ENCODE measurements around the gene RAB14.
A peak's percentile ranks its signal among the peaks of the same experiment; 100 is the strongest.

The RAB14 gene

DNA sequence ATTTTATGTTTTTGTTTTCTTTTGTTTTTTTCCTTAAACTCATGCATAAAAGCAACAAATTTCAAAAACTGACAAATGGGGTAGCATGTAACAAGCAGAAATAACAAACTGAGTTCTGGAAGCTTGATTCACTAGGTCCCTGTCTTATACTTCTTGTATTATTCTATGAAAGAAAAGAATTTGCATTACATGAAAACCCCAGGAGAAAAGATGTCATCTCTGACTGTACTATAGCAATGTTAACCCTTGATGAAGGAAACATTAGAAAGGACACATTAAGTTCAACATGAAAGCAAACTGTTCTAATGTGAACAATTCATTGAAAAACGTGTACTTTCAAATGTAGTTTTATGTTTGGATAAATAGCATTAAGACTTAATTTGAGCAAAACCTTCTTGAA, 9.2 kb downstream of the RAB14 start:
- no peaks in the 10 kb centered on the region for H3K9me2 ChIP-seq (replicated peaks; ENCODE audit: control insufficient read depth, low read length)
- H4K20me1 ChIP-seq (ENCODE audit: control insufficient read depth, insufficient read depth, low read depth, low read length): peaks cover 24% of the 10 kb centered on the region; the same call in 1 of the 2 replicates
- peaks cover 99% of the 10 kb centered on the region for H3K79me2 ChIP-seq (ENCODE audit: control insufficient read depth, low read length)
- peak overlapping the region; percentile 19; the same call in 1 of the 2 replicates for H3K4me2 ChIP-seq (ENCODE audit: low read length)
- H3K9me3 ChIP-seq (ENCODE audit: control insufficient read depth, insufficient read depth, low read length): no peaks in the 10 kb centered on the region
- no peak overlapping the region for H3K27ac ChIP-seq (ENCODE audit: low read depth, low read length)
- peaks cover 5% of the 10 kb centered on the region for H3F3A ChIP-seq (ENCODE audit: control insufficient read depth, insufficient read depth)
- H3K4me3 ChIP-seq (ENCODE audit: low read length): no peak overlapping the region
- no peak for TF ChIP-seq EZH2phosphoT487 (IDR thresholded peaks at IDR 0.05; ENCODE audit: borderline replicate concordance, low read length)
- TF ChIP-seq, protein P1, sequence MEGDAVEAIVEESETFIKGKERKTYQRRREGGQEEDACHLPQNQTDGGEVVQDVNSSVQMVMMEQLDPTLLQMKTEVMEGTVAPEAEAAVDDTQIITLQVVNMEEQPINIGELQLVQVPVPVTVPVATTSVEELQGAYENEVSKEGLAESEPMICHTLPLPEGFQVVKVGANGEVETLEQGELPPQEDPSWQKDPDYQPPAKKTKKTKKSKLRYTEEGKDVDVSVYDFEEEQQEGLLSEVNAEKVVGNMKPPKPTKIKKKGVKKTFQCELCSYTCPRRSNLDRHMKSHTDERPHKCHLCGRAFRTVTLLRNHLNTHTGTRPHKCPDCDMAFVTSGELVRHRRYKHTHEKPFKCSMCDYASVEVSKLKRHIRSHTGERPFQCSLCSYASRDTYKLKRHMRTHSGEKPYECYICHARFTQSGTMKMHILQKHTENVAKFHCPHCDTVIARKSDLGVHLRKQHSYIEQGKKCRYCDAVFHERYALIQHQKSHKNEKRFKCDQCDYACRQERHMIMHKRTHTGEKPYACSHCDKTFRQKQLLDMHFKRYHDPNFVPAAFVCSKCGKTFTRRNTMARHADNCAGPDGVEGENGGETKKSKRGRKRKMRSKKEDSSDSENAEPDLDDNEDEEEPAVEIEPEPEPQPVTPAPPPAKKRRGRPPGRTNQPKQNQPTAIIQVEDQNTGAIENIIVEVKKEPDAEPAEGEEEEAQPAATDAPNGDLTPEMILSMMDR (IDR thresholded peaks at IDR 0.05; ENCODE audit: low read depth, low read length, poor library complexity, severe bottlenecking): no peak
- H3K27me3 ChIP-seq (ENCODE audit: control insufficient read depth, low read length): no peaks in the 10 kb centered on the region
- H3K36me3 ChIP-seq (ENCODE audit: control insufficient read depth, low read length): peaks cover 52% of the 10 kb centered on the region
- peaks cover 93% of the 10 kb centered on the region for H3K4me1 ChIP-seq (ENCODE audit: control insufficient read depth, low read length)

DNA sequence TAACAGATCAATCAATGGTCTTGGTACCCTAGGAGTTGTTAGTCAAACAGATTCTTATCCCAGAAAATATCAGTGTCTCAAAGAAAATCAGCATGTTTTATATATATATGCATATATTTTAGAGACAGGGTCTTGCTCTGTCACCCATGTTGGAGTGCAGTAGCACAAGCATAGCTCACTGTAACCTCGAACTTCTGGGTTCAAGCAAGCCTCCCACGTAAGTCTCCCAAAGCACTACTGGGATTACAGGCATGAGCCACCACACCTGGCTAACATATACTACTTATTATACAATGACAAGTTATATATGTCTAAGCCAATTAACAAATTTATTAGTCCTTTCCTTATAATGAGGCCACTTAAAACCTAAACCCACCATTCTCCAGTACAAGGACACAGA, 10.4 kb downstream of the RAB14 start:
- no peak for TF ChIP-seq EZH2phosphoT487 (IDR thresholded peaks at IDR 0.05; ENCODE audit: borderline replicate concordance, low read length)
- TF ChIP-seq, protein P1 (IDR thresholded peaks at IDR 0.05; ENCODE audit: low read depth, low read length, poor library complexity, severe bottlenecking): no peak
- Histone ChIP-seq H3K36me3 (ENCODE audit: control insufficient read depth, low read length) (peaks cover 60% of the 10 kb centered on the region), H3K27me3 (ENCODE audit: control insufficient read depth, low read length) (no peaks in the 10 kb centered on the region), H3K9me3 (ENCODE audit: control insufficient read depth, insufficient read depth, low read length) (no peaks in the 10 kb centered on the region), H3K79me2 (ENCODE audit: control insufficient read depth, low read length) (peaks cover 98% of the 10 kb centered on the region), H3K4me3 (ENCODE audit: low read length) (no peak overlapping the region), H3K4me1 (ENCODE audit: control insufficient read depth, low read length) (peaks cover 93% of the 10 kb centered on the region), H3K27ac (ENCODE audit: low read depth, low read length) (no peak overlapping the region), H3F3A (ENCODE audit: control insufficient read depth, insufficient read depth) (peaks cover 12% of the 10 kb centered on the region), H3K9me2 (replicated peaks; ENCODE audit: control insufficient read depth, low read length) (no peaks in the 10 kb centered on the region), H4K20me1 (ENCODE audit: control insufficient read depth, insufficient read depth, low read depth, low read length) (peaks cover 24% of the 10 kb centered on the region; the same call in 1 of the 2 replicates), H3K4me2 (ENCODE audit: low read length) (no peak overlapping the region)

DNA sequence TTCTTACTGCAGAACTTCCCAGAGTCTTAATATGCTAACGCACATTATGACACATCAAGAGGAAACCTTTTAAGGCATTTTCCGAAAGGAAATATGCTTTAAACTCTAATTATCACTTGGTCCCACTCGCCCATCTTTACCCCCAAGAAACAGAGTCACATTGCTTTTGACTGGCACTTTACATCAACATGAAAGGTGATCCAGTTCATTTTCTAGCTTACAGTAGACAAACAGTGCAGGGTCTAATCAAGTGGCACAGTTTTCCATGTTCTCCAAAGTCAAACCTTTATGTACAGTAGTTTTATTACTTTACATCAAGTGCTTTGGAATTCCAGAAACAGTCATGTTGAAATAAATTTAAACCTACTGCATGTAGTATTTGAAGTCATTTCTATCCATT, 12.0 kb downstream of the RAB14 start:
- Histone ChIP-seq H3K4me1 (ENCODE audit: control insufficient read depth, low read length) (peaks cover 93% of the 10 kb centered on the region), H3K4me2 (ENCODE audit: low read length) (no peak overlapping the region), H3K9me2 (replicated peaks; ENCODE audit: control insufficient read depth, low read length) (no peaks in the 10 kb centered on the region), H3F3A (ENCODE audit: control insufficient read depth, insufficient read depth) (peaks cover 26% of the 10 kb centered on the region), H3K27ac (ENCODE audit: low read depth, low read length) (no peak overlapping the region), H3K36me3 (ENCODE audit: control insufficient read depth, low read length) (peaks cover 75% of the 10 kb centered on the region), H3K4me3 (ENCODE audit: low read length) (no peak overlapping the region), H4K20me1 (ENCODE audit: control insufficient read depth, insufficient read depth, low read depth, low read length) (peaks cover 13% of the 10 kb centered on the region; the same call in 1 of the 2 replicates), H3K9me3 (ENCODE audit: control insufficient read depth, insufficient read depth, low read length) (no peaks in the 10 kb centered on the region), H3K27me3 (ENCODE audit: control insufficient read depth, low read length) (no peaks in the 10 kb centered on the region), H3K79me2 (ENCODE audit: control insufficient read depth, low read length) (peaks cover 98% of the 10 kb centered on the region)
- TF ChIP-seq, protein P1 (IDR thresholded peaks at IDR 0.05; ENCODE audit: low read depth, low read length, poor library complexity, severe bottlenecking): no peak
- no peak for TF ChIP-seq EZH2phosphoT487 (IDR thresholded peaks at IDR 0.05; ENCODE audit: borderline replicate concordance, low read length)

Measured in DOHH2 (cell line).